Osteocyte (in vitro differentiated cells): Measurements from ENCODE around the gene BABAM2. TPM values are rescaled to one million over a fixed set of nuclear protein-coding genes. Genes with fewer than 3 reads are reported as not detected.

ENCODE experiments used
- DNase-seq: peaks from one replicate; pipeline ENCODE4 v3.0.0; 2021; ENCODE audit warnings: mixed read lengths; ENCODE audit not compliant: unreplicated experiment; ENCODE audit errors: extremely low spot score
- H3K27ac Mint-ChIP-seq: one replicate; pipeline ENCODE4 v1.8.0; 2021; ENCODE audit warnings: mild to moderate bottlenecking, mixed read lengths; ENCODE audit not compliant: unreplicated experiment
- H3K27me3 Mint-ChIP-seq: one replicate; pipeline ENCODE4 v1.8.0; 2021; ENCODE audit warnings: mixed read lengths; ENCODE audit not compliant: unreplicated experiment
- H3K36me3 Mint-ChIP-seq: one replicate; pipeline ENCODE4 v1.8.0; 2021; ENCODE audit warnings: mixed read lengths; ENCODE audit not compliant: unreplicated experiment
- H3K4me1 Mint-ChIP-seq: one replicate; pipeline ENCODE4 v1.8.0; 2021; ENCODE audit warnings: mixed read lengths; ENCODE audit not compliant: unreplicated experiment
- H3K4me3 Mint-ChIP-seq: one replicate; pipeline ENCODE4 v1.8.0; 2021; ENCODE audit warnings: mild to moderate bottlenecking, moderate library complexity, mixed read lengths; ENCODE audit not compliant: unreplicated experiment
- H3K9me3 Mint-ChIP-seq: one replicate; pipeline ENCODE4 v1.8.0; 2021; ENCODE audit warnings: mixed read lengths; ENCODE audit not compliant: unreplicated experiment
- total RNA-seq: library from RNA; stranded (reverse); gene quantifications from 2 replicates; pipeline ENCODE4 v1.2.1, GENCODE V29; 2021
- TF ChIP-seq, protein P1 (sequence below): fragments of 200-600 bp; sonication (generic); IDR thresholded peaks from 2 replicates; pipeline ENCODE4 v1.5.0; 2021; ENCODE audit warnings: antibody characterized with exemption, mild to moderate bottlenecking, moderate library complexity

BABAM2 gene
- total RNA-seq, 1 donor from 2014 or later = 43.6 TPM

DNA sequence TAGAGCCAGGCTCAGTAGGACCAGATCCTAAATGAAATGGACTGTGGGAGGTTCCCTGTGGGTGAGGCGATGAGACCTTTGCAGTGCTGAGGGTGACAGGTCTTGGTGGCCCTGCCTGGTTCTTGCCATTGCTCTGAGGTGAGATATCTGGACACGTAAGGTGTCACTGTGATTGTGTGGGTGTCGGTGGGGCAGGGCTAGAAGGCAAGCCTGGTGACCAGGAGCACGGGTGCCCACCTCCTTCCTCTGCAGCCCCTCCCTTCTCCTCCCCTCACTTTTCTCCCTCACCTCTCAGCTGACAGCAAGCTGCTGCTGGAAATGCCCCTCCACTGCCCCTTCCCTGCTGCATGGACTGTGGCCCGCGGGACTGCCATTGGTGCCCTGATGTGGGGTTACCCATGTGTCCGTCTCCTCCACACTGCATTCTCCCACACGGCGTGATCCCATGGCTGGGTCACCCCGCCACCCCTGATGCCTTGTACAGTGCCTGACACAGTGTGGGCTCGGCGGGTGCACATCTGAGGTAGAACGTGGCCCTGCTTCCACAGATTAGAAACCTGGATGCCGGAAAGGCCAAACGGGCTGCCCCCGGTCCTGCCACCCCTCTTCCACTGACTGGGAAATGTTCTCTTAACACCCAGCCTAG lies 446.6 kb downstream of the BABAM2 start:
- DNase-seq = peak; percentile 83
- Mint-ChIP-seq H3K4me1 (peaks cover 71% of the 10 kb centered on the region), H3K9me3 (no peaks in the 10 kb centered on the region), H3K4me3 (no peak overlapping the region), H3K36me3 (no peaks in the 10 kb centered on the region), H3K27ac (peak overlapping the region; percentile 96), H3K27me3 (no peaks in the 10 kb centered on the region)
- TF ChIP-seq, protein P1, sequence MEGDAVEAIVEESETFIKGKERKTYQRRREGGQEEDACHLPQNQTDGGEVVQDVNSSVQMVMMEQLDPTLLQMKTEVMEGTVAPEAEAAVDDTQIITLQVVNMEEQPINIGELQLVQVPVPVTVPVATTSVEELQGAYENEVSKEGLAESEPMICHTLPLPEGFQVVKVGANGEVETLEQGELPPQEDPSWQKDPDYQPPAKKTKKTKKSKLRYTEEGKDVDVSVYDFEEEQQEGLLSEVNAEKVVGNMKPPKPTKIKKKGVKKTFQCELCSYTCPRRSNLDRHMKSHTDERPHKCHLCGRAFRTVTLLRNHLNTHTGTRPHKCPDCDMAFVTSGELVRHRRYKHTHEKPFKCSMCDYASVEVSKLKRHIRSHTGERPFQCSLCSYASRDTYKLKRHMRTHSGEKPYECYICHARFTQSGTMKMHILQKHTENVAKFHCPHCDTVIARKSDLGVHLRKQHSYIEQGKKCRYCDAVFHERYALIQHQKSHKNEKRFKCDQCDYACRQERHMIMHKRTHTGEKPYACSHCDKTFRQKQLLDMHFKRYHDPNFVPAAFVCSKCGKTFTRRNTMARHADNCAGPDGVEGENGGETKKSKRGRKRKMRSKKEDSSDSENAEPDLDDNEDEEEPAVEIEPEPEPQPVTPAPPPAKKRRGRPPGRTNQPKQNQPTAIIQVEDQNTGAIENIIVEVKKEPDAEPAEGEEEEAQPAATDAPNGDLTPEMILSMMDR = no peak

DNA sequence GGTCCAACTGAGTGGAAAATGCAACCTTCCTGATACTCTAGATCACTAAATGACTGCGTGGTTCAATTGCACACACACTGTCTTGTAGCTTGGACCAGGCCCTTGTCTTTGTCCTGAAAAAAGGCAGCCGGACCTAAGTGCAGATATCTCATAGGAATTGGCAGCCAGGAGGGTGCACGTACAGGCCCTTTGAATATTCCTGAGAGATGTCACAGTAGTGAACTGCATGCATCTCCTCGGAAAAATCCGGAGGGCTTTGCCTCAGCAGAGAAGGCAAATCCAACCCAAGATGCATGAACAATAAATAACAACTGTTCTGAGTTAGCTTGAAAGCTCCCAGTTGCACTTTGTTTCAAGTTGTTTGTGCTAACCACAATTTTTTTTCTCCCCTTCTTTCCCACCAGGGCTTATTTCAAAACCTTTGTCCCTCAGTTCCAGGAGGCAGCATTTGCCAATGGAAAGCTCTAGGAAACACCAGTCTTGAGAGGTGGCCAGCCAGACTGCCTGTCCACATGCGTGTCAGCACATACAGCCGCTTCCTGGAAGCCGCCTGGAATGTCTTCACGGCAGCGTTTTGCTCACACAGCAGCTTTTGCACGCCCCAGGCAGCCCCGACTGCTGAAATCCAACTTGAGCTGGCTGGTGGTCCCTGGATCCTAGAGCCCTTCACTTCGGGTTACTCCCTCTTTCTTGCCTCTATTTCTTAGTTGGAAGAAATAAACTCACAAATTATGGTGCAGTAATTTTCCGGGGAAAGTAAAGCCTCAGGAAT lies 447.7 kb downstream of the BABAM2 start:
- H3K27ac Mint-ChIP-seq = peak overlapping the region; percentile 96
- H3K9me3 Mint-ChIP-seq = no peaks in the 10 kb centered on the region
- TF ChIP-seq, protein P1 = no peak
- peak overlapping the region; percentile 11 for H3K4me3 Mint-ChIP-seq
- no peaks in the 10 kb centered on the region for H3K27me3 Mint-ChIP-seq
- H3K36me3 Mint-ChIP-seq = no peaks in the 10 kb centered on the region
- peak; percentile 91 for DNase-seq
- H3K4me1 Mint-ChIP-seq = peaks cover 79% of the 10 kb centered on the region

DNA sequence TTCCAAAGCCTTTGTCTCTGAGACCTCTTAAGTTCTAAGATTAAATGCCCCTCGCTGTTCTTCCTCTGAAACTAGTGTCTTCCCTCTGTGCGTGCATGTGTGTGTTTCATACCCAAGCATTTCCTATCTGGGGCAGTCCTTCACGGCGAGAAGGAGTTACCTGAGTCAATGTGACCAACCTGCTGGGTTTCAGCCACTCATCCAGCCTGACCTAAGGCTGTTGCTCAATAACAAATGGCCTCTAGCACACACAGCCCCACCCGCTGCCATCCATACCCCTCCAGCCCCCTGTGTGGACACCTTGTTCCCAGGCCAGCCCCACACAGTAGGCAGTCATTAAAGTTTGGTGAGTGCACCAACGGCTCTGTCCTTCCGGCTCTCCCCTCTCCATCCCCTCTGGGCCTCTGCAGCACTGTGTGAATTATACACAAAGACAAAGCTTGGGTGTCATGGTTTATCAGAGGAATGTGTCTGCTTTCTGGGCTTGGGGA lies 448.3 kb downstream of the BABAM2 start:
- H3K36me3 Mint-ChIP-seq = no peaks in the 10 kb centered on the region
- TF ChIP-seq, protein P1 = no peak
- H3K27ac Mint-ChIP-seq = peak overlapping the region; percentile 96
- peak overlapping the region; percentile 49 for H3K4me3 Mint-ChIP-seq
- H3K4me1 Mint-ChIP-seq = peaks cover 79% of the 10 kb centered on the region
- H3K27me3 Mint-ChIP-seq = no peaks in the 10 kb centered on the region
- H3K9me3 Mint-ChIP-seq = no peaks in the 10 kb centered on the region
- no peak for DNase-seq

DNA sequence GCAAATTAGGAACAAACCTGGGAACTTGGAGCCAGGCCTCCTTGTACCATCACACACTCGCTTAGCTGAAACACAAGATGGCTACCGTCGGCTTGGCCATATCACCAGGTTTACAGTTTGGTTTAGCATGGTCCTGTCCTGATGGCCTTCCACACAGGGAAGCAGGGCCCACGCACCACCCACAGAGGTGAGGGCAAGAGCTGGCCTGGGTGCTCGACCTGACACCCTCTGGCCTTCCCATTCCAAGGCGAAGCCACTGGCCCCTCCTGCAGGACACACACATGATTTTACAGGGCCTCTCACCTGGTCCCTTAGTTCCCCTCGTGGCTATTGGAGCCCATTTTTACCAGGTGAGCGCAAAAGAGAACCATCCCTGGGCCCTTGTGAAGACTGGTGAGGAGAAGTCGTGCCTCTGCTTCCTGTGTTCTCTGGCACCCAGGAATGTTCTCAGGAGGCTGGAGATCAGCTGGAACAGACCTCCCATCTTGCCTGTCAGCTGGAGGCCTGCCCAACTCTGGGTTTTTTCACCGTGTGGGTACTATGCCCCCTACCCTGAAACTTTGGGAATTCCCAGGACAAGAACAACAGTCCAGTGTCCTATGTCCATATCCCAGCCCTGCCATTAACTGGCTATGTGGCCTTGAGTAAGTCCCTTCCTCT lies 449.1 kb downstream of the BABAM2 start:
- DNase-seq = no peak
- H3K4me1 Mint-ChIP-seq = peaks cover 85% of the 10 kb centered on the region
- H3K27ac Mint-ChIP-seq = peak overlapping the region; percentile 96
- no peaks in the 10 kb centered on the region for H3K36me3 Mint-ChIP-seq
- no peaks in the 10 kb centered on the region for H3K9me3 Mint-ChIP-seq
- TF ChIP-seq, protein P1 = no peak
- H3K4me3 Mint-ChIP-seq = peak overlapping the region; percentile 49
- H3K27me3 Mint-ChIP-seq = no peaks in the 10 kb centered on the region
